ENCODE results near the gene POLR1A.

- TF ChIP-seq, protein P1, sequence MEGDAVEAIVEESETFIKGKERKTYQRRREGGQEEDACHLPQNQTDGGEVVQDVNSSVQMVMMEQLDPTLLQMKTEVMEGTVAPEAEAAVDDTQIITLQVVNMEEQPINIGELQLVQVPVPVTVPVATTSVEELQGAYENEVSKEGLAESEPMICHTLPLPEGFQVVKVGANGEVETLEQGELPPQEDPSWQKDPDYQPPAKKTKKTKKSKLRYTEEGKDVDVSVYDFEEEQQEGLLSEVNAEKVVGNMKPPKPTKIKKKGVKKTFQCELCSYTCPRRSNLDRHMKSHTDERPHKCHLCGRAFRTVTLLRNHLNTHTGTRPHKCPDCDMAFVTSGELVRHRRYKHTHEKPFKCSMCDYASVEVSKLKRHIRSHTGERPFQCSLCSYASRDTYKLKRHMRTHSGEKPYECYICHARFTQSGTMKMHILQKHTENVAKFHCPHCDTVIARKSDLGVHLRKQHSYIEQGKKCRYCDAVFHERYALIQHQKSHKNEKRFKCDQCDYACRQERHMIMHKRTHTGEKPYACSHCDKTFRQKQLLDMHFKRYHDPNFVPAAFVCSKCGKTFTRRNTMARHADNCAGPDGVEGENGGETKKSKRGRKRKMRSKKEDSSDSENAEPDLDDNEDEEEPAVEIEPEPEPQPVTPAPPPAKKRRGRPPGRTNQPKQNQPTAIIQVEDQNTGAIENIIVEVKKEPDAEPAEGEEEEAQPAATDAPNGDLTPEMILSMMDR (CRISPR knock-in tag; IDR thresholded peaks at IDR 0.05) = no peak
- TF ChIP-seq POLR2A (IDR thresholded peaks at IDR 0.05; ENCODE audit: insufficient read depth in 1 of 2, low read depth in 2 of 2, low read length in 2 of 2) (no peak), CERS6 (CRISPR knock-in tag; IDR thresholded peaks at IDR 0.05) (no peak), FOXA1 (IDR thresholded peaks at IDR 0.05) (no peak), FOXA1 (CRISPR knock-in tag; IDR thresholded peaks at IDR 0.05) (no peak), NPAS2 (CRISPR knock-in tag; IDR thresholded peaks at IDR 0.05; ENCODE audit: borderline replicate concordance) (no peak), MXI1 (IDR thresholded peaks at IDR 0.05; ENCODE audit: borderline replicate concordance, low read depth, low read length) (no peak), MYPOP (CRISPR knock-in tag; IDR thresholded peaks at IDR 0.05) (no peak), SOX5 (CRISPR knock-in tag; IDR thresholded peaks at IDR 0.05; ENCODE audit: borderline replicate concordance) (no peak)
- TF ChIP-seq, protein P2, sequence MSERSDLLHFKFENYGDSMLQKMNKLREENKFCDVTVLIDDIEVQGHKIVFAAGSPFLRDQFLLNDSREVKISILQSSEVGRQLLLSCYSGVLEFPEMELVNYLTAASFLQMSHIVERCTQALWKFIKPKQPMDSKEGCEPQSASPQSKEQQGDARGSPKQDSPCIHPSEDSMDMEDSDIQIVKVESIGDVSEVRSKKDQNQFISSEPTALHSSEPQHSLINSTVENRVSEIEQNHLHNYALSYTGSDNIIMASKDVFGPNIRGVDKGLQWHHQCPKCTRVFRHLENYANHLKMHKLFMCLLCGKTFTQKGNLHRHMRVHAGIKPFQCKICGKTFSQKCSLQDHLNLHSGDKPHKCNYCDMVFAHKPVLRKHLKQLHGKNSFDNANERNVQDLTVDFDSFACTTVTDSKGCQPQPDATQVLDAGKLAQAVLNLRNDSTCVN (CRISPR knock-in tag; IDR thresholded peaks at IDR 0.05; ENCODE audit: borderline replicate concordance) = no peak
- TF ChIP-seq, protein P3, sequence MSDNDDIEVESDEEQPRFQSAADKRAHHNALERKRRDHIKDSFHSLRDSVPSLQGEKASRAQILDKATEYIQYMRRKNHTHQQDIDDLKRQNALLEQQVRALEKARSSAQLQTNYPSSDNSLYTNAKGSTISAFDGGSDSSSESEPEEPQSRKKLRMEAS (IDR thresholded peaks at IDR 0.05) = no peak
Measured at GRCh38 chr2:86097114-86097896, 8.4 kb downstream of the POLR1A start.
